Neutrophil (primary cell): ENCODE measurements around the gene ARHGAP6.

Source experiments
- H3K27ac ChIP-seq: fragments of 200-600 bp; sonication (generic); 2 replicates; pipeline ENCODE4 v1.5.1; 2016; ENCODE audit warnings: mild to moderate bottlenecking, moderate library complexity
- H3K27me3 ChIP-seq: fragments of 200-600 bp; sonication (generic); 2 replicates; pipeline ENCODE4 v1.6.0; 2016; ENCODE audit warnings: mild to moderate bottlenecking
- H3K36me3 ChIP-seq: fragments of 200-600 bp; sonication (generic); 2 replicates; pipeline ENCODE4 v1.5.1; 2017
- H3K4me1 ChIP-seq, 2 experiments: fragments of 200-600 bp in 1 of 2; sonication (generic) in 1 of 2; 1 replicate in 1 of 2; 2 replicates in 1 of 2; pipeline versions ENCODE4 v1.5.1 to v1.6.1; 2013 to 2016; ENCODE audit warnings: low read depth in 1 of 2, low read length in 1 of 2, mild to moderate bottlenecking in 1 of 2, moderate library complexity in 1 of 2; ENCODE audit not compliant: control insufficient read depth in 1 of 2, insufficient read depth in 1 of 2
- H3K4me3 ChIP-seq, 2 experiments: fragments of 200-600 bp in 1 of 2; sonication (generic) in 1 of 2; 1 replicate in 1 of 2; 2 replicates in 1 of 2; pipeline ENCODE4 v1.5.1; 2013 to 2016; ENCODE audit warnings: low read depth in 1 of 2, low read length in 1 of 2, mild to moderate bottlenecking in 1 of 2, moderate library complexity in 1 of 2
- H3K9me3 ChIP-seq: fragments of 200-600 bp; sonication (generic); 2 replicates; pipeline ENCODE4 v1.5.1; 2016
- TF ChIP-seq, protein P1 (sequence below): fragments of 200-600 bp; sonication (generic); IDR thresholded peaks from 2 replicates; pipeline ENCODE4 v1.5.1; 2016; ENCODE audit warnings: antibody characterized with exemption

The ARHGAP6 gene

DNA sequence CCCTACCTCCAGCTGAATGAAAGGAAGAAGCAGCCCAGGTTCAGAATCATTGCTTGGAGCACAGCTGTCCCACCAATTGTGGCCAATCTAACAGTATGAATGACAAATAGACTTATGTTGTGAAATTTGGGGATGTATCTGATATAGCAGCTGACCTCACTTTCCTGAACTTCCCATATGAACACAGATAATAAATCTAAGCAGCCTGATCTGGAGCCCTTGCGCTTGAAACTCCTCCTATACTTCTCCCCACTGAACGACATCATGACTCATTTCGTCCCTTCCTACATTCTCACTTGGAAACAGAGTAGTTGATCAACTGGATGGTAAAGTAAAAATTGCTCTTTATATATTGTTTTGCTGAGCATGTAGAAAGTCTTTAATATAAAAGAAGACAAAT lies 396.7 kb downstream of the ARHGAP6 start:
- H3K9me3 ChIP-seq: no peaks in the 10 kb centered on the region
- H3K4me3 ChIP-seq: no peak overlapping the region
- no peaks in the 10 kb centered on the region for H3K36me3 ChIP-seq
- TF ChIP-seq, protein P1, sequence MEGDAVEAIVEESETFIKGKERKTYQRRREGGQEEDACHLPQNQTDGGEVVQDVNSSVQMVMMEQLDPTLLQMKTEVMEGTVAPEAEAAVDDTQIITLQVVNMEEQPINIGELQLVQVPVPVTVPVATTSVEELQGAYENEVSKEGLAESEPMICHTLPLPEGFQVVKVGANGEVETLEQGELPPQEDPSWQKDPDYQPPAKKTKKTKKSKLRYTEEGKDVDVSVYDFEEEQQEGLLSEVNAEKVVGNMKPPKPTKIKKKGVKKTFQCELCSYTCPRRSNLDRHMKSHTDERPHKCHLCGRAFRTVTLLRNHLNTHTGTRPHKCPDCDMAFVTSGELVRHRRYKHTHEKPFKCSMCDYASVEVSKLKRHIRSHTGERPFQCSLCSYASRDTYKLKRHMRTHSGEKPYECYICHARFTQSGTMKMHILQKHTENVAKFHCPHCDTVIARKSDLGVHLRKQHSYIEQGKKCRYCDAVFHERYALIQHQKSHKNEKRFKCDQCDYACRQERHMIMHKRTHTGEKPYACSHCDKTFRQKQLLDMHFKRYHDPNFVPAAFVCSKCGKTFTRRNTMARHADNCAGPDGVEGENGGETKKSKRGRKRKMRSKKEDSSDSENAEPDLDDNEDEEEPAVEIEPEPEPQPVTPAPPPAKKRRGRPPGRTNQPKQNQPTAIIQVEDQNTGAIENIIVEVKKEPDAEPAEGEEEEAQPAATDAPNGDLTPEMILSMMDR: no peak
- H3K27ac ChIP-seq: no peak overlapping the region
- H3K27me3 ChIP-seq: no peaks in the 10 kb centered on the region
- H3K4me1 ChIP-seq: no peaks in the 10 kb centered on the region

DNA sequence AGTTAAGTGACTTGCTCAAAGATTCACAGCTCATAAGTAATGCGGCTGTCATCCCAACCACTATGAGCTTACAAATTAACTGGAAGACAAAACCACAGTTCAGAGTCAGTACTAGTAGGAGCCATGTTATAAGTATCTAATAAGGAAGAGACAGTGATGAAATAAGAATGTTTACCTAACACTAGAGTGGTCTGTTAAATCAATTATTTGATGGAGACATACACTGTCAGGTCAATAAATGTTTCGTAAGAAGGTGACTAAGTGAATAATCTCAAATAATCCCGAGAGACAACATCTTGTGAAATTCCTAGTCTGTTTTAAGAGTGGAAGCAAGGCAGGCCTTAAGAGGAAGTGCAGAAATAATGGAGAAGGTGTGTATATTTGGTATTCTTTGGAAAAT lies 398.3 kb downstream of the ARHGAP6 start:
- Histone ChIP-seq H3K9me3 (no peaks in the 10 kb centered on the region), H3K27me3 (no peaks in the 10 kb centered on the region), H3K4me1 (no peaks in the 10 kb centered on the region), H3K27ac (no peak overlapping the region), H3K4me3 (no peak overlapping the region), H3K36me3 (no peaks in the 10 kb centered on the region)
- TF ChIP-seq, protein P1: no peak

DNA sequence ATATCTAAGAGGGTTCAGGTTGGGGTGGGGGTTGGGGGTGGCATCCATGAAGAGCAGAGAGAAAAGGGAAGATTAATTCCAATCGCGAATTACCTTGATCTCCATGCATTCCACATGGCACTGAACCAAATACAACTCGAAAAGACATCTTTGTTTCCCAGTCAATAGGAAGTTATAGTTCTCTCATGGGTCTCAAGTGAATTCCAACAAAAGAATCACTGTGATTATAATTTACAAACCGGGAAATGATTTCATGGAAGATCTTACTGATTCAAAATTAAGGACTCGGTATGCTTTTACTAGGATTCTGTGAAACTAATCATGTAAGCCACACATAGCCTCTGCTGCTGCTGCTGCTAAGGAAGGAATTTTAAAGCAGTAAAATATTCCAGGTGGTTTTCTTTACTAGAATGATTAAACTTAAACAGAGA lies 399.1 kb downstream of the ARHGAP6 start:
- no peaks in the 10 kb centered on the region for H3K36me3 ChIP-seq
- no peak overlapping the region for H3K4me3 ChIP-seq
- H3K27me3 ChIP-seq: no peaks in the 10 kb centered on the region
- no peaks in the 10 kb centered on the region for H3K4me1 ChIP-seq
- H3K9me3 ChIP-seq: no peaks in the 10 kb centered on the region
- TF ChIP-seq, protein P1: no peak
- H3K27ac ChIP-seq: no peak overlapping the region

DNA sequence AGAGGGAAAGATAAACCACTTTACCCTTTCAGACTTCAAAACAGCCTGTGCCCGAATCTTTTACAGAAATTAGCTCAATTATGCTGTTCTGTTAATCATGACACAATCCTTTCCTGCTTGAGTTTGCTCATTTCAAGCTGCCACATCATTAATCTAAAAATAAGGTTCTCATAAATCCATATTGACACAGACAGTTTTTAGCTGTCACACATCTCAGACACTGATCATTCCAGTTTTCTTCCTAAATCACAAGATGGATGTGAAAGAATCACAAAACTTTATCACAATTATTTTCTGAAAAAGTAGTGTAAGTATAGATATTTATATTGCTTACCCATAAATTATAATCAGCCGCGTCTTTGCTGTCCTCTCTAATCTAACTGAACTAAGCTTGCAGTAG lies 400.4 kb downstream of the ARHGAP6 start:
- no peaks in the 10 kb centered on the region for H3K9me3 ChIP-seq

DNA sequence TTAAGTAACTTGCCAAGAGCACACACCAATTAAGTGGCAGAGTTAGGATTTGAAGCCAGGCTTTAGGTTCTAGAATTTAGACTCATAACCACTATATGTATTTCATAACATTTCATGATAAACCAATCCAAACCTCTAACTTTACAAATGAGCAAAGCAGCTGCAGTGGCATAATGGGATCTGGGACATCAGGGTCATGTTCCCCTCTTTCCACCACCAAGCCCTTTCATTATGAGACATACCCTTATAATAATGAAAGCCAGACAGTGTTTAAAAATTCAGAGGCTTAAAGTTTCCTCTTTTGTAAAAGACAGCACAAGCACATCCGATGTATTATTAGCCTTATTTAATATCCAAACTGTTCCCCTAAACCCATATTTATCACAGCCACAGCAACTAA lies 400.8 kb downstream of the ARHGAP6 start:
- H3K27ac ChIP-seq: no peak overlapping the region
- H3K4me1 ChIP-seq: no peaks in the 10 kb centered on the region
- H3K9me3 ChIP-seq: no peaks in the 10 kb centered on the region
- H3K36me3 ChIP-seq: no peaks in the 10 kb centered on the region
- H3K4me3 ChIP-seq: no peak overlapping the region
- TF ChIP-seq, protein P1: no peak
- H3K27me3 ChIP-seq: no peaks in the 10 kb centered on the region

More for the DNA sequence above, 400.4 kb downstream of the ARHGAP6 start:
- TF ChIP-seq, protein P1: no peak
- Histone ChIP-seq H3K36me3 (no peaks in the 10 kb centered on the region), H3K4me1 (no peaks in the 10 kb centered on the region), H3K27ac (no peak overlapping the region), H3K27me3 (no peaks in the 10 kb centered on the region), H3K4me3 (no peak overlapping the region)

DNA sequence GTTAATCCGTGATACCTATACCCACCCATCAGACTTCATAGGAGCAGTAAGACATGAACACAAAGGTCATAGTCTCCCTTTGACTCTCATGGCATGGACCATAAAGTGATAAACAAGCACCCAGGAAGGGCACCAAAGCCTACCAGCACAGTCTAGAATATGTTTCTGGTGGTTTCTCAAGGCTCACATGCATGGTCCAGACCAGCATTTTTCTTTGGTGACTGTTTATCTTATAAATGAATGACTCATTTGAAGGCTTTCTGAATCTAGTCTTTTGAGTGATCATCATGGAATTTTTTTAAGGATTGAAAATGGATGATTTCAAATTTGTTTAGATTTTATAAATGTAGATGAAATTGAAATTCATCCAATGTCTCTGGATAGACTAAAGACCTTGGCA lies 404.5 kb downstream of the ARHGAP6 start:
- no peaks in the 10 kb centered on the region for H3K9me3 ChIP-seq

More for the DNA sequence above, 404.5 kb downstream of the ARHGAP6 start:
- Histone ChIP-seq H3K4me1 (no peaks in the 10 kb centered on the region), H3K4me3 (no peak overlapping the region), H3K36me3 (no peaks in the 10 kb centered on the region), H3K27me3 (no peaks in the 10 kb centered on the region), H3K27ac (no peak overlapping the region)
- TF ChIP-seq, protein P1: no peak
